DOHH2 (cell line): ENCODE measurements around the gene PHF10.

Source experiments
- H3F3A ChIP-seq: fragments of 200-600 bp; sonication (generic), shearing (Covaris generic); 2 replicates; pipeline ENCODE4 v1.6.0; 2016; ENCODE audit warnings: antibody characterized with exemption, mild to moderate bottlenecking; ENCODE audit not compliant: control insufficient read depth, insufficient read depth
- H3K27ac ChIP-seq: fragments of 200-600 bp; sonication (generic); 2 replicates; pipeline ENCODE4 v1.5.1; 2014; ENCODE audit warnings: low read depth, mild to moderate bottlenecking, low read length, moderate library complexity
- H3K27me3 ChIP-seq: fragments of 200-600 bp; sonication (generic); 2 replicates; pipeline ENCODE4 v1.6.1; 2014; ENCODE audit warnings: mild to moderate bottlenecking, low read length, mixed read lengths; ENCODE audit not compliant: control insufficient read depth
- H3K36me3 ChIP-seq: fragments of 200-600 bp; sonication (generic); 2 replicates; pipeline ENCODE4 v1.6.1; 2014; ENCODE audit warnings: mild to moderate bottlenecking, low read length, moderate library complexity, mixed read lengths; ENCODE audit not compliant: control insufficient read depth
- H3K4me1 ChIP-seq: fragments of 200-600 bp; sonication (generic); 2 replicates; pipeline ENCODE4 v1.6.1; 2014; ENCODE audit warnings: mild to moderate bottlenecking, low read length, mixed read lengths; ENCODE audit not compliant: control insufficient read depth
- H3K4me2 ChIP-seq: fragments of 200-600 bp; sonication (generic); 2 replicates; pipeline ENCODE4 v1.6.0; 2014; ENCODE audit warnings: mild to moderate bottlenecking, low read length, moderate library complexity
- H3K4me3 ChIP-seq: fragments of 200-600 bp; sonication (generic); 2 replicates; pipeline ENCODE4 v1.5.1; 2014; ENCODE audit warnings: mild to moderate bottlenecking, low read length, mixed read lengths
- H3K79me2 ChIP-seq: fragments of 200-600 bp; sonication (generic); 2 replicates; pipeline ENCODE4 v1.6.1; 2014; ENCODE audit warnings: mild to moderate bottlenecking, low read length, mixed read lengths; ENCODE audit not compliant: control insufficient read depth
- H3K9me2 ChIP-seq: fragments of 200-600 bp; sonication (generic); replicated peaks from 2 replicates; pipeline ENCODE4 v1.6.1; 2014; ENCODE audit warnings: mild to moderate bottlenecking, low read length, mixed read lengths; ENCODE audit not compliant: control insufficient read depth
- H3K9me3 ChIP-seq: fragments of 200-600 bp; sonication (generic); 2 replicates; pipeline ENCODE4 v1.6.1; 2014; ENCODE audit warnings: antibody characterized with exemption, low read length, mixed read lengths; ENCODE audit not compliant: control insufficient read depth, insufficient read depth
- H4K20me1 ChIP-seq: fragments of 200-600 bp; sonication (generic); 2 replicates; pipeline ENCODE4 v1.6.0; 2014; ENCODE audit warnings: low read depth, mild to moderate bottlenecking, antibody characterized with exemption, low read length, moderate library complexity; ENCODE audit not compliant: control insufficient read depth, insufficient read depth
- EZH2phosphoT487 ChIP-seq: fragments of 200-600 bp; sonication (generic); IDR thresholded peaks from 2 replicates; pipeline ENCODE4 v1.6.1; 2017; ENCODE audit warnings: borderline replicate concordance, mild to moderate bottlenecking, antibody characterized with exemption, low read length, moderate library complexity, mixed read lengths
- TF ChIP-seq, protein P1 (sequence below): fragments of 200-600 bp; sonication (generic); IDR thresholded peaks from one replicate; pipeline ENCODE4 v1.5.1; 2014; ENCODE audit warnings: antibody characterized with exemption, mild to moderate bottlenecking, low read depth, low read length; ENCODE audit not compliant: poor library complexity, severe bottlenecking

The PHF10 gene

DNA sequence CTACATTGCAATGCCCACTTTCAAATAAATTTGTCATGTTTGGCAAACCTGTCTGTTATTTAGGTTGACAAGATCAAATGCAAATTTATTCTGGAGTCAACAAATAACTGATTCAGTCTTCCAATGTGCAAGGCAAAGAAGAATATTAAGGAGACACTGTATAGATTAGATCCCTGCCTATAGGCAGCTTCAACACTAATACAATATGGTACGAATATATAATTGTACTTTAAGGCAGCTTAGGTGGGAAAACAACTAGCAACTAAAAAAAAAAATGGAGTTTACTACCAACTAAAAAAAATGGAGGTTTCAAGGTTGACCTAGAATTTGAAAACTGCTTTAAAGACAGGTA, 1.7 kb upstream of the PHF10 start:
- Histone ChIP-seq H3K27me3 (no peaks in the 10 kb centered on the region), H4K20me1 (peaks cover 8% of the 10 kb centered on the region; the same call in 1 of the 2 replicates), H3K9me3 (no peaks in the 10 kb centered on the region), H3K9me2 (no peaks in the 10 kb centered on the region), H3K36me3 (peaks cover 21% of the 10 kb centered on the region), H3K27ac (no peak overlapping the region), H3K4me1 (peaks cover 53% of the 10 kb centered on the region), H3K79me2 (peaks cover 41% of the 10 kb centered on the region), H3F3A (peaks cover 22% of the 10 kb centered on the region), H3K4me2 (peak overlapping the region; percentile 87), H3K4me3 (peak overlapping the region; percentile 83)
- TF ChIP-seq EZH2phosphoT487 = no peak
- TF ChIP-seq, protein P1, sequence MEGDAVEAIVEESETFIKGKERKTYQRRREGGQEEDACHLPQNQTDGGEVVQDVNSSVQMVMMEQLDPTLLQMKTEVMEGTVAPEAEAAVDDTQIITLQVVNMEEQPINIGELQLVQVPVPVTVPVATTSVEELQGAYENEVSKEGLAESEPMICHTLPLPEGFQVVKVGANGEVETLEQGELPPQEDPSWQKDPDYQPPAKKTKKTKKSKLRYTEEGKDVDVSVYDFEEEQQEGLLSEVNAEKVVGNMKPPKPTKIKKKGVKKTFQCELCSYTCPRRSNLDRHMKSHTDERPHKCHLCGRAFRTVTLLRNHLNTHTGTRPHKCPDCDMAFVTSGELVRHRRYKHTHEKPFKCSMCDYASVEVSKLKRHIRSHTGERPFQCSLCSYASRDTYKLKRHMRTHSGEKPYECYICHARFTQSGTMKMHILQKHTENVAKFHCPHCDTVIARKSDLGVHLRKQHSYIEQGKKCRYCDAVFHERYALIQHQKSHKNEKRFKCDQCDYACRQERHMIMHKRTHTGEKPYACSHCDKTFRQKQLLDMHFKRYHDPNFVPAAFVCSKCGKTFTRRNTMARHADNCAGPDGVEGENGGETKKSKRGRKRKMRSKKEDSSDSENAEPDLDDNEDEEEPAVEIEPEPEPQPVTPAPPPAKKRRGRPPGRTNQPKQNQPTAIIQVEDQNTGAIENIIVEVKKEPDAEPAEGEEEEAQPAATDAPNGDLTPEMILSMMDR = no peak

DNA sequence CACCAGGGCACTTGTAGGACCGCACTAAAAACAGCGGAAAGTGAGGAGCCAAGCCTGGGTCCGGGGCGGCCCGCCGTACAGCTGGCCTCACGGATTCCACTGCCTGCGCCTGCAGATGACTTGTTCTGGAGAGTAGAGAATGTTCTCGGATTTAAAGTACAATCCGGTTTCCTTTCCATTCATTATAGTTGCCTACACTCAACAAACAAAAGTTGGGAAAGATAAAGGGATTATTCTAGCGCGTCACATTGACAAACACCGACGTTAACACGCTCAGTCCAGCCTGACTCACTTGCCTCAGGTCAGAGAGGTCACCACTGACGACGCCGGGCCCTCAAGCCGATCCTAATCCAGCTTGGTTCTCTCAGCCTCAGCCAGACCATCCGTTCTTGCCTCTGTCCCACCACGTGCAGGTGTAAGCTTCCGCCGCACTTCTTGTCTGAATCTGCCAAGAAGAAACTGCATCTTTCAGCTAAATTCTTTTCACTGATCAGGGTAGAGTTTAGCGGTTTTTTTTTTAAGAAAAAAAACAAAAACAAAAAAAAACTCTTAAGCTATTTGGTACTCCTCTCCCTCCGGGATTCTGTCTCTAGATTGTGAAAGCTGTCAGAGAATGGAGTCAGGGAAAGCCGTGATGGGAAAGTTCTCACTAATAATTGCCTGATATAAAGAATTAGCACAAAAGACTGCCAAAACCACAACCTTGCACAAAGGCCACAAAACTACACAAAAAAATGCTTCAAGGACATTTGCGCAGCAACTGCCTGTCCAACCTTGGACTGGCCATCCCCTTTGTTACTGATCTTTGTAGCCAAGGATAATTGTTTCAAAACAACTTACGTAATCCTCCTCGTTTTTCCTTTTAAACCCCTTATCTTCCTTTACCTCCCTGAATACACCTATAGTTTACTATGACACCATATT, 1.1 kb upstream of the PHF10 start:
- H3K27ac ChIP-seq = peak overlapping the region; percentile 56
- H4K20me1 ChIP-seq = peaks cover 12% of the 10 kb centered on the region; the same call in 1 of the 2 replicates
- H3K4me3 ChIP-seq = peak overlapping the region; percentile 83
- H3K4me1 ChIP-seq = peaks cover 55% of the 10 kb centered on the region
- peaks cover 22% of the 10 kb centered on the region for H3F3A ChIP-seq
- TF ChIP-seq EZH2phosphoT487 = no peak
- TF ChIP-seq, protein P1 = no peak
- H3K9me2 ChIP-seq = no peaks in the 10 kb centered on the region
- H3K27me3 ChIP-seq = no peaks in the 10 kb centered on the region
- peaks cover 23% of the 10 kb centered on the region for H3K36me3 ChIP-seq
- H3K79me2 ChIP-seq = peaks cover 48% of the 10 kb centered on the region
- H3K9me3 ChIP-seq = no peaks in the 10 kb centered on the region
- H3K4me2 ChIP-seq = peak overlapping the region; percentile 87

DNA sequence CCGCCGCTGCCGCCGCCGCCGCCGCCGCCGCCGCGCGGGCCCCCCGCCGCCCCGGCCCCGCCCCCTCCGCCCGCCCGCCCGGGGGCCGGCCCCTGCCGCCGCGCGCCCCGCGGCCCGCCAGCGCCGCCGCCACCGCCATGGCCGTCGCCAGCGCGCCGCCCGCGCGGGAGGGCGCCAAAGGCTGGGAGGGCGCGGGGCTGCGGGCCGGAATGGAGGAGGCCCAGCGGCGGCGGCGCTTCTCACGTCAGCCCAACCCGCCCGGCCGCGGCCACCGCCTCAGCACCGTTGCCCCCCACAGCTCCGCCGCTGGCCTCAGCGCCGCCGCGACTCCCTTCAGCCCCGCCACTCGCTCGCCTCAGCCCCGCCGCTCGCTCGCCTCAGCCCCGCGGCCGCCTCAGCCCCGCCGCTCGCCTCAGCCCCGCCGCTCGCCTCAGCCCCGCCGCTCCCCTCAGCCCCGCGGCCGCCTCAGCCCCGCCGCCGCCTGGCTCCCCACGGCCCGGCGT, 258 bp downstream of the PHF10 start:
- peaks cover 13% of the 10 kb centered on the region; the same call in 1 of the 2 replicates for H4K20me1 ChIP-seq
- no peaks in the 10 kb centered on the region for H3K27me3 ChIP-seq
- no peaks in the 10 kb centered on the region for H3K9me3 ChIP-seq
- peaks cover 65% of the 10 kb centered on the region for H3K4me1 ChIP-seq
- TF ChIP-seq, protein P1 = no peak
- no peak for TF ChIP-seq EZH2phosphoT487
- H3K9me2 ChIP-seq = no peaks in the 10 kb centered on the region
- H3K4me3 ChIP-seq = peak overlapping the region; percentile 63
- no peak overlapping the region for H3K4me2 ChIP-seq
- H3K79me2 ChIP-seq = peaks cover 61% of the 10 kb centered on the region
- peaks cover 22% of the 10 kb centered on the region for H3F3A ChIP-seq
- peaks cover 35% of the 10 kb centered on the region for H3K36me3 ChIP-seq
- H3K27ac ChIP-seq = no peak overlapping the region
